Suppressor macrophage treated with lipopolysaccharide for 1 hour (primary cell): Measurements from ENCODE around the gene RAB44.

Experiments
- DNase-seq, 3 donors: peaks; one replicate each; pipeline ENCODE4 v3.0.0-alpha.2; 2020 to 2022

The RAB44 gene

DNA sequence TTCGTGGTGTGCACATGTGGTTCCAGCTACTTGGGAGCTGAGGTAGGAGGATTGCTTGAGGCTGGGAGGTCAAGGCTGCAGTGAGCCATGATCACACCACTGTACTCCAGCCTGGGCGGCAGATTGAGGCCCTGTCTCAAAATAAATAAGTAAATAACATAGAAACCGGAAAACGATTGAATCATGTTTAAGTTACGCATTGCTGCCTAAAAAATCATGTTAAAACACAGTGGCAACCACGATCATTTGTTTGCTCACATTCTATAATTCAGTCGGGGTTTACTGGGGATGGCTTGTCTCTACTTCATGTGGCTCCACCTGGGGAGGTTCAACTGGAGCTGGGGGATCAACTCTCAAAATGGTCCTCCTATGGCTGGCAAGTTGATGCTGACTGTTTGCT is 27.4 kb upstream of the RAB44 start:
- no peak for DNase-seq

DNA sequence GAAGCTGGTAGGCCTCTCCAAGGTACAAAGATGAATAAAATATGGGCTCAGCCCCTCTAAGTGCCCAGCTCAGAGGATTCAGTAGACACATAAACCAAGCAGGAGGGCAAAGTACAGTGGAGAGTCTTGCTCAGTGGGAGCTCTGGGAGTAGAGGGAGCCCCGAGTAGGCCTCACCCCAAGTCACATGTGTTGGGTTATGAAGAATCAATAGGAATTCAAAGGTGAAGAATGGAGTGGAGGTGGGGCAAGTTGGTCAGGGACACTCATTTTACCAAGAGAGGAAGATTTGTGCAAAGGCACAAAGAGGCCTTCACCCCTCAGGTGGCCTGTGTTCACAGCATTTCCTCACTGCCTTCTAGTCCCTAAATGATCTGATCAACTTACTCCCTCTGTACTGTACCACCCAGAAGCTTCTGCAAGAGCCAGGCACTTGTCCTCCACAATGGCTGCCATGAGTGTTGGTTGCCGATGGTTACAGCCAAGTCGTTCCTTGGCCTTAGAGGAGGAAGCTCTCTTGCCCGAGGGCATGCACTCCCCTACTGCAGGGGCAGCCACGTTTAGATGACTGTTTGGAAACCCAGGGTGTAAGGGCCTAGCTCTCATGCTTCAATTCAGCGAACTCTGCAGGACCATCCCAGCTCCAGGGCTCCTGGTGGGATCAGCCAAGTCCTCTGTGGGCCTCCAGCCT is 25.8 kb upstream of the RAB44 start:
- DNase-seq: no peak

- DNase-seq: no peak
Measured at GRCh38 chr6:36673882-36674281, 23.7 kb upstream of the RAB44 start.

DNA sequence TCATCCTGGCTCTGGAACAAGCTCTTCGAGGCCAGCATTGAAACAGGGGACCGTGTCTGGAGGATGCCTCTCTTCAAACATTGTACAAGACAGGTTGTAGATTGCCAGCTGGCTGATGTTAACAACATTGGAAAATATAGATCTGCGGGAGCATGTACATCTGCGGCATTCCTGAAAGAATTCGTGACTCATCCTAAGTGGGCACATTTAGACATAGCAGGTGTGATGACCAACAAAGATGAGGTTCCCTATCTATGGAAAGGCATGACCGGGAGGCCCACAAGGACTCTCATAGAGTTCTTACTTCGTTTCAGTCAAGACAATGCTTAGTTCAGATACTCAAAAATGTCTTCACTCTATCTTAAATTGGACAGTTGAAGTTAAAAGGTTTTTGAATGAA is 22.7 kb upstream of the RAB44 start:
- DNase-seq: no peak

- peak; percentile 61 to 84 (median 75) for DNase-seq
Measured at GRCh38 chr6:36676141-36677058, 21.2 kb upstream of the RAB44 start.

- DNase-seq: no peak
Measured at GRCh38 chr6:36677059-36677749, 20.4 kb upstream of the RAB44 start.

- no peak for DNase-seq
Measured at GRCh38 chr6:36677753-36678487, 19.7 kb upstream of the RAB44 start.

DNA sequence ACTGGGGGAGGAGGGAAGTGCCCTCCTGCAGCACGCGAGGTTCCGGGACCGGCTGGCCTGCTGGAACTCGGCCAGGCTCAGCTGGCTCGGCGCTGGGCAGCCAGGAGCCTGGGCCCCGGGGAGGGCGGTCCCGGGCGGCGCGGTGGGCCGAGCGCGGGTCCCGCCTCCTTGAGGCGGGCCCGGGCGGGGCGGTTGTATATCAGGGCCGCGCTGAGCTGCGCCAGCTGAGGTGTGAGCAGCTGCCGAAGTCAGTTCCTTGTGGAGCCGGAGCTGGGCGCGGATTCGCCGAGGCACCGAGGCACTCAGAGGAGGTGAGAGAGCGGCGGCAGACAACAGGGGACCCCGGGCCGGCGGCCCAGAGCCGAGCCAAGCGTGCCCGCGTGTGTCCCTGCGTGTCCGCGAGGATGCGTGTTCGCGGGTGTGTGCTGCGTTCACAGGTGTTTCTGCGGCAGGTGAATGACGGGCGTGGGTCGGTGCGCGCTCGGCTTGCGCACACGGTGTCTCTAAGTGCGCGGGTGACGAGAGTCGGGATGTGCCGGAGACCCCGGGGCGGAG is 19.1 kb upstream of the RAB44 start, which contains the start of gene CDKN1A:
CDKN1A (plus strand) TSS at position 227 of the 555 bp plus-strand sequence. CDS start 5,388 bp downstream, outside the sequence.
- DNase-seq: peak; percentile 99

DNA sequence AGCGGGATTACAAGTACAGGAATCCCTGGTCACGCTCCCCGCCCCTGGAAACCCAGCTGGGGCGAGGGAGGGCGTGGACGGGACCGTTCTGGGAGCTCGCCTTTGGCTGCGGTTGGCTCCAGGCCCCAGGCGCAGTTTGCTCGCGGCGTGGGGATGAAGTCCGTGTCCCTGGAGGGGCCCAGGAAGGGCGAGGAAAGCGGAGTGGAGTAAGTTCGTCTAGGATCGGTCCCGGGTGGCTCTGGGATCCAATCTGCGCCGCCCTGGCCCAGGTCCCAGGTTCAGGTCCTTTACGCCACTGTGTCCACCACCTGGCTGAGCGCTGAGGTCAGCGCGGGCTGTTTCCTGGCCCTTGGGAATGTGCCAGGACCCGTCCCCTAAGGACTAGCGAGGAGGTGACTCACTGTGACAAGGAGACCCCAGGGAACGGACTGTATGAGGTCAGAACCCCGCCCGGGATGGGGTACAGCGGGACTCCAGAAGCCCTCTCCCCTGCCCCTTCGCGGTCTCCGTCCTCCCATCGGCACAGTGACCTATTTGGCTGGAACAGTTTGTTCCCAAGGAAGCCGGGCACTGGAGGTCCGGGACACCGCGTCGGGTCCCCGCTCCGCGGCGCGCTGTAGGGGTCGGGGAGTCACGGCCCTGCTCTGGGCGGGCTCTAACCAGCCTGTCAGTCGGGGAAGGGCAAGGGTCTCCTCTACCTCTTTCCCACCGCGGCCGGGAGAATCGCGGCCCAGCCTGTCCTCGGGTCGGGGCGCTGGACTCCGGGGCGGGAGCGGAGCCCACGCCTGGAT is 18.4 kb upstream of the RAB44 start:
- peak; percentile 69 to 83 (median 73) for DNase-seq

GRCh38 chr6:36682328-36683144 is 15.1 kb upstream of the RAB44 start:
- DNase-seq: peak; percentile 73 to 85 (median 79)

DNA sequence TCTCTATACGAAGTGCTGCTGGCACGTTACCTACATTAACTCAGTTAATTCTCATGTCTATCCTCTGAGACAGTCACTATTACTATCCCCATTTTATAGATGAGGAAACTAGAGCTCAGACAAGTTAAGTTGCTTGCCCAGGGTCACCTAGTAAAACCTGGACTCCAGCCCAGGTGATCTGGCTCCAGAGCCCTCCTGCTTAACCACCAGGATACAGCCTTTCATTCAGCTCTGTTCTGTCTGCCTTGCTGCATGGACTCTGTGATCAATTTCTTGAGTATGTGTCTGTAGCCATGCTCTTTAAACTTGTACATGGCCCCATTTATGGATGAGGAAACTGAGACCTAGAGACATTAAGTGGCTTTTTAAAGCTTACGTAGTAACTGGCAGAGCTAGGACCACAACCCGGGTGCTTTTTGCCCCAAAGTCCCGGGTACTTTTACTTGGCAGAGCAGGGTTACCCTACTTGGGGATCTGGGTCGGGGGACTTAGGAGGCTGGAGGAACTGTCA is 14.4 kb upstream of the RAB44 start:
- no peak for DNase-seq

GRCh38 chr6:36683656-36684446 is 13.8 kb upstream of the RAB44 start:
- DNase-seq: no peak

- no peak for DNase-seq
Measured at GRCh38 chr6:36684447-36684812, 13.2 kb upstream of the RAB44 start.

- peak; percentile 53 to 64 (median 60) for DNase-seq
Measured at GRCh38 chr6:36685166-36685924, 12.3 kb upstream of the RAB44 start.

- peak; percentile 70 to 74 (median 70) for DNase-seq
Measured at GRCh38 chr6:36685926-36686667, 11.5 kb upstream of the RAB44 start.

GRCh38 chr6:36686668-36687513 is 10.7 kb upstream of the RAB44 start:
- no peak for DNase-seq
